Activated CD4-positive, alpha-beta T cell treated with anti-CD3 and anti-CD28 coated beads for 4 hours (primary cell): ENCODE data around the gene WIZ.
"Not testable (repeated sequence)": the region's sequence is repeated elsewhere in the genome, so short reads cannot be mapped to it uniquely, and the experiment has no call there.

Experiments used
- DNase-seq, 2 donors: peaks; one replicate each; pipeline ENCODE4 v3.0.0-alpha.2; 2020

Gene WIZ

DNA sequence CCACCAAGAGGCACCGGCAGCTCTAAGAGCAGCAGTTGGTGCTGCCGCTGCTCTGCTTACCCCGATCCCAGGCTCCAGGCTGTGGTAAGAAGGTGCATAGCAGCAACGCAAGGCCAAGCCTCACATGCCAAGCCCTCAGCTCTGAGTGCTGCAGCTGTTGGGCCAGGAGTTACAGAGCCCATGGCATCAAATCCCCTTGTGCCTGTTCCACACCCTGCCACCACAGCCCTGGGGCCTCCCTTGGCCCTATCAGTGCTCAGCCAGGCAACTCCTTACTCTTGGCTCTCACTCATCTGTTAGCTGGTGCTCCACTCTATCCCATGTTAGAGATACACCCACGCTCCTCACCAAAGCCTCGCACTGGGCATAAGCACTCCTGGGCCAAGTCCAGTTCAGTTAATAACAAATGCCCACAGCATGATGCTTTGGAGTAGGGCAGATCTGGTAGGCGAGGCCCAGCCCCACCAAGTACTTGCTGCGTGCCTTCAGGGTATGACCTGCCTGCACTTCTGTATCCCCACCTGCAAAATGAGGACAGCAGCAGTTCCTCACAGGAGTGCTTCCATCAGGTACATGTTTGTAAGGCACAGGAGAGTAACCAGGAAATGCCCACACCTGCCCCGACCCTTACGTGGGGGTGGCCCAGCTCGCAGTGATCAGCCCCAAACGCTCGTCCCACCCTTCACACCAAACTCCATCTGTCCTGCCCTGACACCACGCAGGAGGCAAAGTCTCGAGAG, 47.2 kb downstream of the WIZ start:
- DNase-seq: no peak

DNA sequence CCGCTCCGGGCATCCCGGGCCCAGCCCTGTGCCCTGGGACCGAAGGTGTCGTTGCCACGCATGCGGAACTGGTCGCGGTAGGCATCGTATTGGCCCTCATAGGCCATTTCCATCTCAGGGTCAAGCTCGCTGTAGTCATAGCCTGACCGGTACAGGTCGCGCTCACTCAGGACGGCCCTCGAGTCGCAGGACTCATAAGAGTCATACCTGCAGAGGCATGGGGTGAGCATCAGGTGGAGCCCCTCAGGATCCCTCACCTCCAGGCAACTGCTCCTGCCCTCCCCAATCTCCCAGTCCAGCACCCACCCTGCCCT, 48.4 kb downstream of the WIZ start:
- no peak for DNase-seq

DNA sequence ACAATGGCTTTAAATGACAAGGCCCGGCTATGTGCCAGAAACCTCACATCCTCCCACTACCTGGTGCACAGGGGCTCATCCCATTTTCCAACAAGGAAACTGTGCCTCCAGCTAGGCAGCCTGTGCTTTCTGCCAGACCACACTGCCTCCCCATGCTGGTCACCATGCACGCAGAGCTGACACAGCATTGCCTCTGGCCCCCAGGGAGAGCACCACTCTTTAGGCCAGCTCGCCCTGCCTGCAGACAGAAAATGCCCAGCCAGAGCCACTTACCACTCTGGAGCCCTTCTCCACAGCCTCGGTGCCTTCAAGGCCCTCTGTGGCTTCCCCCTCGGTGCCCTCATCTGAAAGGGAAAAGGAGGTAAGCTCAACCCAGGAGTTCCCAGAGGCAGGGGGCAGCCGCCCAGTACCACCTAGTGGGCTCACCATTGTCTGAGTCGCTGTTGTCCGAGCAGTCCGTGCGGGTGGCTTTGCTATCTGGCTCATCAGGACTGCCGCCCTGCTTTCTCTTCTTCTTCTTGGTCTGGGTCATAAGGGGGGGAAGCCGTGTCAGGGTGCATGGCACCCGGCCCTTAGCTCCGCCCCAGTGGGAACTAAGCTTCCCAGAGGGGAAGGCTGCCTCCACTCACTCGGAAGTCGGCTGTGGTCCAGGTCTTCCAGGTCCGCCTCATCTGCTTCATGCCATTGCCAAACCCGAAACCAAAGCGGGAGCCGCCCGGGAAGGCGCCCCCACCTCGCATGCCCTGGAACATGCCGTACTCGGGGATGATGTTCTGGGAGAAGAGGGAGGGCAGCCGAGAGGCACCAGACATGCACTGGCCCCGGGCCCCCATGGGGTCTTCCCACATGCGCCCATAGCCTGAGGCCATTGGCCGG, 49.0 kb downstream of the WIZ start:
- no peak for DNase-seq

DNA sequence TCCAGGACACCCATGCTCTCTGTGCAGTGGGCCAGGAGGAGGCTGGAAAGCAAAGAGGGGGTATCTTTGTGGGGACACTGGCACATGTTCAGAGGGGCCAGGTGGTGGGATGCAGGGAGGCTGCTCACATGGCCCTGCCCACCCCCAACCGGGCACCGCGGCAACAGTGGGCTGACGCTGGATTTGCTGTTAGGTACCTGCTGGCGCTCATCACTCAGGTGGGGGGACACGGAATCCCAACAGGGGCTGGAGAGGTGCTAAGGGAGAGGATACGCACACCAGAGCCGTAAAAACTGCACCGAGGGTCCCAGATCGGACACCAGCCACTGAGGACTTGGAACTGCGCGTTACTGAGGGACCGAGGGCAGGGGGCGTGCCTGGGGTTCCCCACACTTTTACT, 50.1 kb downstream of the WIZ start:
- DNase-seq: no peak

DNA sequence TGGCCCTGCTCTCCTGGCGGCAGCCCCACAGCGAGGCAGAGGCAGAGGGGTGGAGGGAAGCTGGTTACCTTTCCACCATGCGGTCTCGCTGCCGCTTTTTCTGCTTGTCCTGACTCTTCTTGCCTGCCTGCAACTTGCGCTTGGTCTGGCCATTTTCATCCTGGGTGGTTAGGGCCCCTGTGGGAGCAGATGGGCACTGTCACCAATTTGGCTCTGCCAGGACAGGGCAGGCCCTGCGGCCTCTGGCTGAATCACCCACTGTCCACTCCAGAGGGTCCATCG, 50.6 kb downstream of the WIZ start:
- DNase-seq: no peak

DNA sequence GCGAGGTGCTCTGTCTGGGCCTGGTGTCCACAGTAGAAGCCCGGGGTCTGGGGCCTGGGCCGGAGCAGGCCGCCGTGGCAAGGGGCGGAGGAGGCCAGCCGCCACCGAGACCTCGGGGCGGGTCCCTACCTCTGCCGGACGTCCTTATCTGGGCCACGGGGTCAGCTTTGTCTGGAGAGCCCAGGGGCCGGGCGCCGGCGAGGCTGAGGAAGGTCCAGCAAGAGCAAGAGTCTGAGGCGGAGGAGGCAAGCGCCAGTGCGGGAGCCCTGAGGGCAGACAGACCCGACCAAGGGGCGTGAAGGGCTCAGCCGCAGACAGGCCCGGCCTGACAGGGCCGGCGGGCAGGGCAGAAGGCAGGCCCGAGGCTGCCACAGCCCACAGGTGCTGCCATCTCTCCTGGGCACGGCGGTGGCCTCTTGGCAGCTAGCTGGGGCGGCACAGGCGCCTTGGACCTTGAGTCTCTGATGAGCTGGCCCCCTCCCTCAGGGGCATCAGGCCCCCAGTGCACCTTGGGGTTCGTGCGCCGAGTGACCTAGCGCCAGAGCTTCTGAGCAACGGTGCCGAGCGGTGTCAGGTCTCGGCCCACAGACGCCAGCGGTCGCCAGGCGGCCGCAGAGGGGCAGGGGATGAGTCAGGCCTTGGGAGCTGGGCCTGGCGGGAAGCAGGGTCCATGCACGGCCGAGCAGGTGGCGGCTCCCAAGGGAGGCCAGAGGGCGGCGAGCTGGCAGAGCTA, 51.1 kb downstream of the WIZ start:
- no peak for DNase-seq

DNA sequence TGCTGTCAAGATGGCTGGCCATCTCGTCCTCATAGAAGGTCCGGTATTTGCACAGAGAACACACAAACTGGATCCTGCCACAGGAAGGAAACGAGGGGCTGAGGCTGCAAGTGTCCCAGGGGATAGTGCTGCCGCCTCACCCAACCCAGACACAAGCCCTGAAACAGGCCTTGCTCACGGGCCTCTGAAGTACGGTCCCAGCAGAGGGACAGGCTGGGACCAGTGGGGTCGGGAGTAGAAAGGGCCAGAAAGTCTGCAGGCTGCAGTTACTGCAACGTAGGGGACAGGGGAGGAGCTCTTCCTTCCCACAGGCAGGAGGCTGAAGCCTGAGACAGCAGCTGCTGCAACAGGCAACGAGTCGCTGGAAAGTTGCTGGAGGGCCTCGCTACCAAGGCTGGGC, 52.0 kb downstream of the WIZ start:
- DNase-seq: no peak

DNA sequence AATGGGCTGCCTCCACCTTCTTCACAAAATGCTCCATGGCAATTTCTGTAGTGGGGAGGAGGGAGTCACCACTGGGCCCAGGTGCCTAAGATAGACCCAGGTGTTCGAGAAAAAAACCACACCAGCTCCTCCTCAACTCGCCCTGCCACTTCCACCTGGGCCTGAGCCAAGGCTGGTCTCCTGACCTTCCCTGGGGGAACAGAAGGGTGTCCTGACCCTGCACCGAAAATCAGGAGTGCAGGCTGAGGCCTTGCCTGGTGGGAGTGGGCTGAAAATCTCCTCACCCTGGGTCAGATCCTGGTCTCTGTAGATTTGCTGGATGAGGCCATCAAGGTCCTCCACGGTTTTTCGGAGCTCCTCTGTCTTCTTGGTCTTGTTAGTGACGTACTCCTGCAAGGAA, 52.5 kb downstream of the WIZ start:
- DNase-seq: no peak

DNA sequence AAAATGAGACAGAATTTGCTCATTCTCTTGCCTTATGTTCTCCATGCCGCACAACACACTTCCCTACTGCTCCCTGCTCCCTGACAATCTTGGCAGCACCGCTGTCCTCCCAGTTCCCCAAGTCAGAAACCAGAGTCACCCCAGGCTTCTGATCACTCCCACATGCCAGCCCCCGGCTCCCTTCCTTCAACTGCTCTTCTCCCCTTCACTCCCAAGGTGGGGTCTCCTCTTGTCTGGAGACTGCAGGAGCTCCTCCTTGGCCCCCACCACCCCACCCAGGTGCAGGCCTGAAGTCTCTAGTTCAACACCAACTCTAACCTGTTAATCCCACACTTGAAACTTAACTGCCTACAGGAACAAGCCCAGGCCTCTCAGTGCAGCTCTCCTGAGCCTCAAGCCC, 53.3 kb downstream of the WIZ start:
- DNase-seq: no peak

DNA sequence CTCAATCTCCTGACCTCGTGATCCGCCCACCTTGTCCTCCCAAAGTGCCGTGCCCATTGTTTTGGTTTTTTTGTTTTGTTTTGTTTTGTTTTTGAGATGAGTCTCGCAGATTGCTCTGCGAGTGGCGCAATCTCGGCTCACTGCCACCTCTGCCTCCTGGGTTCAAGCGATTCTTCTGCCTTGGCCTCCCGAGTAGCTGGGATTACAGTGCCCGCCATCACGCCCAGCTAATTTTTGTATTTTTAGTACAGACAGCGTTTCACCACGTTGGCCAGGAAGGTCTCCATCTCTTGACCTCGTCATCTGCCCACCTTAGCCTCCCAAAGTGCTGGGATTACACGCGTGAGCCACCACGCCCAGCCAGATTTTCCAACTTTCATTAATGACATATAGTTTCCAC, 54.5 kb downstream of the WIZ start:
- DNase-seq: not testable (repeated sequence)

DNA sequence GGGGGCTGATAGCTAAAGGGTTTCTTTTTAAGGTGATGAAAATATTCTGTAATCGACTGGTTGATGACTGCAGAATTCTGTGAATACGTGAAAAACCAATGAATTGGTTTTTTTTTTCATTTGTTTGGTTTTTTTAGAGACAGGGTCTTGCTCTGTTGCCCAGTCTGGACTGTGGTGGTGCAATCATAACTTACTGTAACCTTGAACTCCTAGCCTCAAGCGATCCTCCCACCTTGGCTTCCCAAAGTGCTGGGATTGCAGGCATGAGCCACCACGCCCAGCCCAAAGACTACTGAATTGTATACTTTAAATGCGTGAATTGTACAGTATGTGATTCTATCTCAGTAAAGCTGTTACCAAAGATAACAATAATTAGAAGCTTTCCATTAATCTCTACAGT, 55.3 kb downstream of the WIZ start:
- no peak for DNase-seq

DNA sequence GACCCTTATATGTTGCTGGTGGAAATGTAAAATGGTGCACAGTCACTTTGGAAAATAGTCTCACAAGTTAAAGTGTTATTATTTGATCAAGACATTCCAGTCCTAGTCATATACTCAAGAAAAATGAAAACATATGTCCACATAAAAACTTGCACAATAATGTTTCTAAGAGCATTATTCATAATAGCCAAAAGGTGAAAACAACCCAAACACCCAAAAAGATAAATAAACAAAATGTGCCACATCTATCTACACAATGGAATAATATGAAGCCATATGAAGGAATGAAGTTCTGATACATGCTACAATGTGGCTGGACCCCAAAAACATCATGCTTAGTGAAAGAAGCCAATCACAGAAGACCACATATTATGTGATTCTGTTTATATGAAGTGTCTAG, 55.8 kb downstream of the WIZ start:
- DNase-seq: no peak

DNA sequence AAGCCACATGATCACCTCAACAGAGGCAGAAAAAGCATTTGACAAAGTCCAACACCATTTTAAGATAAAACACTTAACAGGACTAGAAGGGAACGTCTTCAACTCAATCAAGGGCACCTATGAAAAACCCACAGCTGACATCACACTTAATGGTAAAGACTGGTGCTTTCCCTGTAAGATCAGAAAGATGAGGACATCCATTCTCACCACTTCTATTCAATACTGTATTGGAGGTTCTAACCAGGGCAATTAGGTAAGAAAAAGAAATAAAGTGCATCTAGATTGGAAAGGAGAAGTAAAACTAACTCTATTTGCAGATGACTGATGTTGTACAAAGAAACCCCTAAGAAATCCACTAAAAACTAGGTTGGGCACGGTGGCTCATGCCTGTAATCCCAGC, 58.9 kb downstream of the WIZ start:
- DNase-seq: no peak

DNA sequence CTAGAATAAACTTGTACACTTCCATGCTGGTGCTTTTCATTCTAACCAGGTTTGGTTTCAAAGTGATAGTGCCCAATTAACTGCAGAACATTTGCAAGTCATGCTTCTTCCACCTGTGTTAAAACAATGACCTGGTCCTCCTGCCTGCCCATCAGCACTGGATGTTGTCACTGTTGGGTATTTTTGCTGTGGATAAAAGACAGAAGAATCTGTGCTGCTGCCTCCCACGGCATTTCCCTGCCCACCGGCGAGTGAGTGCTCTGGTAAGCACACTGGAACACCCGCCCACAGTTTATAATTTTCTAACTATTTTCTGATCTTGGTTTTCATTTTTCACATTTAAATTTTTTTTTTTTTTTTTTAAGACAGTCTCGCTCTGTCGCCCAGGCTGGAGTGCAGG, 67.9 kb downstream of the WIZ start:
- no peak for DNase-seq

DNA sequence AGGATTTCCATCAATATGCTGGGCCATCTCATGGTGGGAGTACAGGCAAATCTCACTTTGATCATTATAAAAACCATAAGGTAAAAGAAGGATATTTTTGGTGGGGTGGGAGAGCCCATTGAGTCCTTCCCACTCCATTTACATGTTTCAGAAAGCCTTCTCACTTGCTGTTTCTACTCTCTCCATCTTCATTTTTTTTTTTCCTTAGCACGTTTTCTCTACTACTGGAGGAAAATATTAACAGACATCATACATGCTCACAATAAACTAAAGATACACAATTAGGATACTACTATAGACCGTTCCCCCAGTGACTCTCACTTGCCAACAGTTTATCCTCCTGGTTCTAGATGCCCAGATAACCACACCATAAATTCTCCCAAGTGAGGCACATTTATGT, 68.3 kb downstream of the WIZ start:
- no peak for DNase-seq

DNA sequence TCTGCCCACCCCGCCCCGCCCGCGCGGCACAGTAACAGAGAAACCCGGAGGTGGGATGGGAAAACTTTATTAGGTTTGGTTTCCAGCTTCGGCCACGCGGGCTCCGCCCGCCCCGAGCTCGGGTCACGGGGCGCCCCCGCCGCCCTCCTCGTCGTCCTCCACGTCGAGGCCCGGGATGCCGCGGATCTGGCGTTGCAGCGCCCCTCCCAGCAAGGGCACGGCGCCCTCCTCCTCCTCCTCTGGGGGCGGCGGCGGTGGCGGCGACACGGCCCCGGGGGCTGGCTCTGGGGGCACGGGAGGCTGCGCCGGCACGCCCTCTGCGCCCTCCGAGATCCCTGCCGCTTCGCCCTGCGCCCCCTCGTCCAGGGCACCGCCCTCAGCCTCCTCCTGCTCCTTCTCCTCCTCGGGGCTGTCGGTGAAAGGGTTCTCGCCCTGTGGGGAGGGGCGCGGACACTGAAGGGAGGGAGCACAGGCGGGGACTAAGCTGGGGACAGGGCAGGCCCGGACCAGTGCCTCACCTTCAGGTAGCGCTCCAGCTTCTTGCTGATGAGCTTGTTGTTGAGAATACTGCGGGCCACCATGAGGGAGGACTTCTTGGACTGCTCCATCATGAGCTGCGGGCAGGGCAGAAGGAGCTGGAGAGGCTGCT, 69.6 kb downstream of the WIZ start:
- no peak for DNase-seq

DNA sequence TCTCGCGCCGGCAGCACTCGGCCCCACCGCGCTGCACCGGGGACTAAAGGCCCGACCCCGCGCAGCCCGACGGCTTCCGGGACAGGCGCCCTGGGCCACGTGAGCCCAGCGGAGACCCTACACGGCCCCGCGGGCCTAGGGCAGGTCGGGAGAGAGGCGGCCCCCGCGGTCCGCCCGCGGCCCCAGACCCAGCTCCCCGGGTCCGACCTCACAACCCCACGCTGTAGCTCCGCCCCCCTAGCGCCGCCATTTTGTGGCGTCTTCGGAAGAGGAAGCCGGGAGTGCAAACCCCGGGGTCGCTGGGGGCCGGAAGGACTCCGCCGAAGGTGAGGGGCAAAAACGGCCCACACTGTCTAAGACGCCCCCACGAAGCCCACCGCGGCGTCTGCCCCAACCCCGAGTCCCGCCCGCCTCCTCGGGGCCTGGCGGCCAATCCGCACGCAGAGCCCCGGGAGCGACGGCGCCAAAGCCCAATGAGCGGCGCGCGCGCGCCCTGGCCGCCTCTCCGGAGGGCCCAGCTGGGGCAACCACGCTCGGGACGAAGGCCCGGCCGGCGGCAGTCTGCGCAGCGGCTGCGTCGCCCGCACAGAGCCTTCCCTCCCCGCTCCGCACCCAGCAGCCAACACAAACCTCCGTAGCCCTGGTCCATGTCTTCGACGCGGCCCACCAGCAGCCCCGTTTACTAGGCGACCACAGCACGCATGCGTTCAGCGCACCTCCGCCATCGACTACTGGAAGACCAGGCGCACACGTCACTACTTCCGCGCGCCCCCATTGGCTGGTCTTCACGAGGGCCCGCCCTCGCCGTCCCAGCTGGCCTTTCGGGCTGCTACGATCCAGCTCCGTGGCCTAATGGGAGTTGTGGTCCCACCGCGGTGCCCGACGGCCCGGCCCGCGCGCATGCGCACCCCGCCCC, 70.4 kb downstream of the WIZ start, which contains the start of gene AKAP8:
TSS of gene AKAP8 (minus strand) at position 705 of the 916 bp plus-strand sequence. CDS start at position 649, 56 bp downstream.
- peak; percentile 97 to 99 for DNase-seq

DNA sequence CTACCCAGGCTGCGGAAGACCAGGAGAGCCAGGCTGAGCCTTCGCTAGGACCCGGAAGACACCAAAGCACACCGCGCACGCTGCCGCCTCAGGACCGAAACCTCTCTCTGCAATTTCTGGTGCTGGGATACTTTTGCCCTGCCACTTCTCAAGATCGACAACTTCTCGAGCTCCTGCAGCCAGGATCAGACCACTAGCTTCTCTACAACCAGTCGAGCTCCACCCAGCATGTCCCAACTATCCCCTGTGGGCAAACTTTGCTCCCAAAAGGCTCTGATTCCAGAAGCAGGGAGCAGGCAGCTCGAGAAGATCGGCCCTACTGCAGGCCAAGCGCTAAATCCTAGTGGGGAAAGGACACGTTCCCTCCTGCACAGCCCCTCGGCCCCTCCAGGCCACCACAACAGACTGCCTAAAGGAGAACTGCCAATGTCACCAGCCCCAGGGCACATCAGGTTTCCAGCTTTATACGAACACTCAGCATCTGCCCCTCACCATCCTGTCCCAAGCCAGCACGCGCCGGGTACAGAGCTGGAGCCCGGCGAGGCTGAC, 71.1 kb downstream of the WIZ start:
- peak; percentile 45 to 52 for DNase-seq

DNA sequence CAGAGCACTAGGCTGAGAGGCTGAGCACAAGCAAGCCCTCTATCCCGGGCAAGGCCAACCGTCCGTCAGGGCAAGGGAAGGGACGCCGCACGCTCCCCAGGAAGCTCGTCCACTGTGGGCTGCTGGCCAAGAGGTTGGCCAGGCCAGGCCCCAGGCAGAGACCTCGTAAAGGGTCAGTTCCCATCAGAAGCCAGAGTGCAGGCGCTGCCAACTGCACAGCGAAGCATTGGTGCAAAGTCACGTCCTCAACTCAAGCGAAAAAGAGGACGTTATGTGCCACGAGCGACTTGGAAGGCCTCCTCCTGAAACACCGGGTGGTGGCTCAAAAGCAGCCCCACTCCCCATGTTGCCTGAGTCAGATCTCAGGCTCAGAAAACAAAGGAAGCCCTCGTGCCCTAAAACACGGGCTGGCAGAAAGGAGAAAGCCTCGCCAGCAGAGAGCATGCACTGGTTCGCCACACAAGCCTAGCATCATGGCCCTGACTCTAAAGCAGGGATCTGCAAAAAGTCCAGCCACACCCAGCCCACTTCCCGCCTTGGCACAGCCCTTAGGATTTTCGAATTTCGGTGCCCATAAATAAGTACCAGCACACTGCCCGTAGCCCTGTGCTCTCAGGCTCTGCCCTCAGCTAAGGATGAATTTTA, 74.8 kb downstream of the WIZ start:
- no peak for DNase-seq

DNA sequence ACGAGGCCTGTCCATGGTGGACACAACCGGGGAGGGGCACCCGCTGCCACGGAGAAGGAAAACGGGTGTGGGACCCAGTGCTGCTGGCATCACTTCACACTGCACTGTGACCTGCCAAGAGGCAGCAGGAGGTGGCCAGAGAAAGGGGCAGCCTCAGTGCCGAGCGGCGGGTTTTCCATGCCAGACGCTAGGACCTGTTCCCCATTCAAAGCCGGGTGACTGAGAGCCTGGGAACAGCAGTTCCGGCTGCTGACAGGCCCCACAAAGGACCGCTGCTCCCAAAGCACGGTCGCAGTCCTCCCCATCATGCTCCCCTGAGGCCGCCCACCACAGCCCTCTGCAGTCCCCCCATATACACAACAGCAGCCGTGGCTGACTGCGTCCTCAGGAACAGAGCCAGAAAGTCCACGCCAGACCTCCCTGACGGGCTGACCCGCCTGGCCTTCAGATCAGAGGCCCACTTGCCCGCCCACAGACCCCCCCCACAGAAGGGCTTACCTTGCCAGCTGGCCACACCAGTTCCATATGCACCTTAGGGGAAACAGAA, 75.6 kb downstream of the WIZ start:
- DNase-seq: no peak

DNA sequence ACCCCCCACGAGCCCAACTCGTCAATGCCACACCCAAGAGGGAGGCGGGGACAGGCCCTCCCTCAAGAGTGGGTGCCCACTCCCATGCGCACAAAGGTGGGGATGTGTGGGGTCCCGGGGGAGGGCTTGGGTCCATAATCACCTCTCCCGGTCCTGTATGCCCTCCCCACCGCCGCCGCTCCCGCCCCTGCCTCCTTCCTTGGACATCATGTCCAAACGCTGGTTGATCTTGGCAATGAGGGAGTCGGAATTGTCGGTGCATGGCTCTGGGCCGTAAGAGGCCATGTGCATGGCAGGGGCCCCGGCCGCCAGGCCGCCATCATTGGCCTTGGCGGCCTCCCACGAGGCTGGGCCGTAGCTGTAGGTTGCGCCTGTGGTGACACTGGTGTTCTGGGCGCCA, 76.1 kb downstream of the WIZ start:
- DNase-seq: no peak
